ENCODE measurements around the gene NUDT21.

DNA sequence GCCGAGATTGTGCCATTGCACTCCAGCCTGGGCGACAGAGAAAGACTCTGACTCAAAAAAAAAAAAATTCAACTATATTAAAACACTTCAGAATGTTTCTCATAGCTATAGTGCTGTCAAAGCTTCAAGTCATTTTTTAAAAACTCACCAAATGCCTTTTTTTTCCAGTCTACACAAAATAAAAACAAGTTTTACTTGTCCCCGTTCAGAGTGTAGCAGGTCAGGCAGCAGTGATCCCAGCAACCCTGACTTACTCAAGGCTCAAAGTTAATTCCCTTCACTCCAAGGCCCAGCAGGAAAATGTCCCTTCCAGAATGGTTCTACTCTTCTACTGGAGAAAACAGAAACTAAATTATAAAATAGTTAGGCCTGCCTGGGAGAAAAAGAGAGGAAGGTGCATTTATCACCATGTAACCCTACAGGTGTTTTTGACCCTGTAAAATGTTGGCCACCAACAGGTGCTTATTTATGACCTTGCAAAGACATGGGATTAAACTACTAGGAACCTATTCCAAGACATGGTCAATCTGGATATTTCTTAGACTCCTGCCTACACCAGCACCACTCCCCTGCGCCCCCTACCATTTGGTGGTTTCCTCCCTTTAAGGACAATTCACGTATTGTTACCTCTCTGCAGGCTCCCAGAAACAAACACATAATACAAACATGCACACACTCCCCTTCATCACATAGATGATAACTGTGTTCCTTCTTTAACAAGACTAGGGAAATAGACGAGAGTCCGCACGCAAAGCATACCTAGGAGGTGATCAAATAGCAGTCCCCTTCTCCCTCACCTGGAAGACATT, 31.2 kb downstream of the NUDT21 start:
- TF ChIP-seq ZNF274 (IDR thresholded peaks at IDR 0.05; ENCODE audit: low read depth, low read length): no peak
- TF ChIP-seq YY1 (IDR thresholded peaks at IDR 0.05; ENCODE audit: insufficient read depth, insufficient read length): no peak
- no peak for TF ChIP-seq SUZ12 (IDR thresholded peaks at IDR 0.05; ENCODE audit: extremely low read depth, insufficient read depth, insufficient read length)
